SK-N-SH (cell line): ENCODE data around the gene LIN52. TPM values are rescaled to one million over a fixed set of nuclear protein-coding genes. Genes with fewer than 3 reads are reported as not detected.

Source experiments
- CTCF ChIA-PET: fragments of 300-600, 350-600 bp; formaldehyde crosslinking; extraction: SDS; loops from one replicate; lab custom pipeline; 2021; lab: Yijun Ruan, JAX
- POLR2A ChIA-PET: fragments of 350-600 bp; sonication (Branson Sonifier 250); formaldehyde crosslinking; extraction: SDS; loops from one replicate; lab custom pipeline; 2020; ENCODE audit warnings: antibody characterized with exemption, inconsistent platforms; lab: Yijun Ruan, JAX
- DNase-seq: peaks from one replicate; pipeline ENCODE4 v3.0.0; 2012
- H2AFZ ChIP-seq: fragments of 200-600 bp; sonication (generic); 2 replicates; pipeline ENCODE4 v1.8.1; 2016; ENCODE audit warnings: antibody characterized with exemption, mild to moderate bottlenecking, low read depth
- H3F3A ChIP-seq: fragments of 200-600 bp; sonication (generic); replicated peaks from 2 replicates; pipeline ENCODE3; 2016; ENCODE audit warnings: antibody characterized with exemption, mild to moderate bottlenecking; ENCODE audit not compliant: insufficient read depth
- H3K27ac ChIP-seq, 2 experiments: fragments of 200-500 bp in 1 of 2; fragments of 200-600 bp in 1 of 2; sonication (Bioruptor generic) in 1 of 2; sonication (generic), shearing (Covaris generic) in 1 of 2; 2 replicates each; pipeline versions ENCODE4 v1.5.1 to v1.6.1; 2014 to 2016; ENCODE audit warnings: low read depth in 2 of 2, inconsistent platforms in 1 of 2, low read length in 1 of 2, mild to moderate bottlenecking in 1 of 2, mixed read lengths in 1 of 2
- H3K27me3 ChIP-seq: fragments of 200-600 bp; sonication (generic), shearing (Covaris generic); 2 replicates; pipeline ENCODE4 v1.6.1; 2016; ENCODE audit warnings: mixed run types; ENCODE audit not compliant: insufficient read depth
- H3K36me3 ChIP-seq, 2 experiments: fragments of 200-500 bp in 1 of 2; fragments of 200-600 bp in 1 of 2; sonication (Bioruptor generic) in 1 of 2; sonication (generic) in 1 of 2; replicated peaks in 1 of 2; 2 replicates each; pipeline versions ENCODE3 to v1.5.1; 2014 to 2016; ENCODE audit warnings: low read length in 1 of 2, mild to moderate bottlenecking in 1 of 2; ENCODE audit not compliant: insufficient read depth in 2 of 2, control insufficient read depth in 1 of 2
- H3K4me1 ChIP-seq, 2 experiments: fragments of 200-500 bp in 1 of 2; fragments of 200-600 bp in 1 of 2; sonication (Bioruptor generic) in 1 of 2; sonication (generic), shearing (Covaris generic) in 1 of 2; 2 replicates each; pipeline versions ENCODE4 v1.5.1 to v1.6.1; 2014 to 2016; ENCODE audit warnings: low read depth in 1 of 2, low read length in 1 of 2, mixed run types in 1 of 2; ENCODE audit not compliant: insufficient read depth in 2 of 2, control insufficient read depth in 1 of 2
- H3K4me2 ChIP-seq: fragments of 200-600 bp; sonication (generic), shearing (Covaris generic); 2 replicates; pipeline ENCODE4 v1.6.1; 2017; ENCODE audit warnings: mixed run types
- H3K4me3 ChIP-seq, 2 experiments: fragments of 200-500 bp in 1 of 2; fragments of 200-600 bp in 1 of 2; sonication (Bioruptor generic) in 1 of 2; sonication (generic), shearing (Covaris generic) in 1 of 2; 2 replicates each; pipeline versions ENCODE4 v1.5.1 to v1.8.1; 2014 to 2016; ENCODE audit warnings: low read depth in 2 of 2, inconsistent platforms in 1 of 2, low read length in 1 of 2, mild to moderate bottlenecking in 1 of 2, mixed read lengths in 1 of 2, moderate library complexity in 1 of 2
- H3K79me2 ChIP-seq: fragments of 200-600 bp; sonication (generic); 2 replicates; pipeline ENCODE4 v1.8.1; 2017; ENCODE audit warnings: mild to moderate bottlenecking; ENCODE audit not compliant: insufficient read depth
- H3K9ac ChIP-seq: fragments of 200-600 bp; sonication (generic); 2 replicates; pipeline ENCODE4 v1.6.1; 2017; ENCODE audit warnings: mixed run types
- H3K9me2 ChIP-seq: fragments of 200-600 bp; sonication (generic); 2 replicates; pipeline ENCODE4 v1.6.1; 2017; ENCODE audit warnings: mixed run types
- H3K9me3 ChIP-seq: fragments of 200-600 bp; sonication (generic); 2 replicates; pipeline ENCODE4 v1.6.1; 2017; ENCODE audit warnings: mixed run types, mild to moderate bottlenecking, moderate library complexity
- H4K20me1 ChIP-seq: fragments of 200-600 bp; sonication (generic); 2 replicates; pipeline ENCODE4 v1.6.1; 2017; ENCODE audit warnings: mild to moderate bottlenecking, mixed run types; ENCODE audit not compliant: insufficient read depth
- CHD2 ChIP-seq: fragments of 150-350 bp; IDR thresholded peaks from 2 replicates; pipeline ENCODE4 v1.6.1; 2018; ENCODE audit warnings: low read length; ENCODE audit not compliant: partially characterized antibody
- CTCF ChIP-seq: fragments of 200-600 bp; sonication (generic); IDR thresholded peaks from 2 replicates; pipeline ENCODE4 v1.6.1; 2017; ENCODE audit warnings: antibody characterized with exemption, mild to moderate bottlenecking, moderate library complexity
- ELF1 ChIP-seq: IDR thresholded peaks from 2 replicates; pipeline ENCODE4 v1.4.0; 2012
- GABPA ChIP-seq: IDR thresholded peaks from 2 replicates; pipeline ENCODE4 v1.4.0; 2012; ENCODE audit warnings: low read depth, mild to moderate bottlenecking
- GATA2 ChIP-seq: sonication (generic); formaldehyde crosslinking; IDR thresholded peaks from 2 replicates; pipeline ENCODE4 v1.5.0; 2020; ENCODE audit warnings: mild to moderate bottlenecking, missing genetic modification reagents
- IRF3 ChIP-seq: fragments of 150-350 bp; IDR thresholded peaks from 2 replicates; pipeline ENCODE4 v1.6.1; 2016; ENCODE audit warnings: mild to moderate bottlenecking, low read depth, low read length
- JUND ChIP-seq: IDR thresholded peaks from 2 replicates; pipeline ENCODE4 v1.4.0; 2012
- MEF2A ChIP-seq: IDR thresholded peaks from 2 replicates; pipeline ENCODE4 v1.4.0; 2012; ENCODE audit warnings: low read depth, borderline replicate concordance
- MXI1 ChIP-seq: IDR thresholded peaks from 2 replicates; pipeline ENCODE4 v1.6.1; 2012; ENCODE audit warnings: mild to moderate bottlenecking, low read depth, low read length, improper control_type of control experiment
- NRF1 ChIP-seq: IDR thresholded peaks from 2 replicates; pipeline ENCODE4 v1.6.1; 2012; ENCODE audit warnings: low read depth, mild to moderate bottlenecking, low read length
- POLR2AphosphoS5 ChIP-seq: IDR thresholded peaks from 2 replicates; pipeline ENCODE4 v1.6.1; 2012; ENCODE audit warnings: low read depth, low read length
- RAD21 ChIP-seq: IDR thresholded peaks from 2 replicates; pipeline ENCODE4 v1.6.1; 2012; ENCODE audit warnings: mild to moderate bottlenecking, low read length
- RCOR1 ChIP-seq: fragments of 150-350 bp; IDR thresholded peaks from 2 replicates; pipeline ENCODE4 v1.6.1; 2017; ENCODE audit warnings: antibody characterized with exemption, low read length
- RFX5 ChIP-seq: IDR thresholded peaks from 2 replicates; pipeline ENCODE4 v1.6.1; 2012; ENCODE audit warnings: mild to moderate bottlenecking, improper control_type of control experiment, low read length
- RXRA ChIP-seq: IDR thresholded peaks from 2 replicates; pipeline ENCODE4 v1.4.0; 2012; ENCODE audit warnings: low read depth, mild to moderate bottlenecking, borderline replicate concordance
- SIN3A ChIP-seq: IDR thresholded peaks from 2 replicates; pipeline ENCODE4 v1.6.1; 2012; ENCODE audit warnings: low read depth, mild to moderate bottlenecking, low read length, moderate library complexity, borderline replicate concordance
- SMC3 ChIP-seq: IDR thresholded peaks from 2 replicates; pipeline ENCODE4 v1.6.1; 2012; ENCODE audit warnings: low read depth, low read length, improper control_type of control experiment
- TAF1 ChIP-seq: IDR thresholded peaks from 2 replicates; pipeline ENCODE4 v1.6.1; 2012; ENCODE audit warnings: low read depth, mild to moderate bottlenecking, low read length, moderate library complexity, borderline replicate concordance
- USF1 ChIP-seq: IDR thresholded peaks from 2 replicates; pipeline ENCODE4 v1.4.0; 2012; ENCODE audit warnings: low read depth, borderline replicate concordance
- USF2 ChIP-seq: fragments of 150-350 bp; IDR thresholded peaks from 2 replicates; pipeline ENCODE4 v1.6.1; 2017; ENCODE audit warnings: antibody characterized with exemption, low read length, low read depth, borderline replicate concordance
- YY1 ChIP-seq: IDR thresholded peaks from 2 replicates; pipeline ENCODE4 v1.4.0; 2012; ENCODE audit warnings: low read depth, mild to moderate bottlenecking
- WGBS: methylation state at CpG from one replicate; pipeline ENCODE4 v1.1.6; 2017; ENCODE audit warnings: low lambda C conversion rate; 5-methylcytosine and 5-hydroxymethylcytosine counted together
- polyA plus RNA-seq, 3 experiments: library from polyadenylated mRNA; depleted of rRNA; stranded (reverse); fragments of >200 nt; gene quantifications; 2 replicates each; pipeline ENCODE4 v1.2.3, GENCODE V29; 2012
- TF ChIP-seq, protein P1 (sequence below): IDR thresholded peaks from 2 replicates; pipeline ENCODE4 v1.4.0; 2012; ENCODE audit warnings: low read depth
- TF ChIP-seq, protein P2 (sequence below): IDR thresholded peaks from 2 replicates; pipeline ENCODE4 v1.4.0; 2012; ENCODE audit warnings: low read depth, borderline replicate concordance

LIN52 gene
- polyA plus RNA-seq, 1 of the 3 experiments (the other 2 are of a cell fraction): 4.9 TPM

DNA sequence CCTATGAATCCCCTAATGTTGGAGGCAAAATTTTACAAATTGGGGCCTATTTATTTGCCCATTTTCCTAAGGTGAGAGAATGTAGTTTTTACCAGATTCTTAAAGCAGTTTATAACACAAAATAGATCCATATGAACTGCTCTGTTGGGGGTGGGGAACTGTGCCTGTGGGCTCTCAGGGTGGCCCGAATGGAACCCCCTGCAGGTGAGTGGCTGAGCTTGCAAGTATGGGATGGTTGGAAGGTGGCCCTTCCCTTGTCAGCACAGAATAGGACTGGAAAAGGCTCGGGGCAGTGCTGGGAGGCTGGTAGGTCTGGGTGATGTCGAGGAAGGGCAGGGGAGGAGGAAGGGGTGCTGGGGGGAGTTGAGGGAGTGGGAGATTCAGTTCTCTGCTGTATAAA, 159.4 kb downstream of the LIN52 start (continued):
- TF ChIP-seq USF1 (no peak), ELF1 (no peak), MXI1 (no peak), POLR2AphosphoS5 (no peak), IRF3 (no peak), NRF1 (no peak), SMC3 (no peak), GATA2 (CRISPR knock-in tag) (no peak), SIN3A (no peak)
- TF ChIP-seq, protein P1, sequence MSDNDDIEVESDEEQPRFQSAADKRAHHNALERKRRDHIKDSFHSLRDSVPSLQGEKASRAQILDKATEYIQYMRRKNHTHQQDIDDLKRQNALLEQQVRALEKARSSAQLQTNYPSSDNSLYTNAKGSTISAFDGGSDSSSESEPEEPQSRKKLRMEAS: no peak
- TF ChIP-seq, all 33 proteins: peak for 0

- Histone ChIP-seq H3K4me3 (no peak overlapping the region), H3K27me3 (peaks cover 76% of the 10 kb centered on the region), H3K36me3 (no peaks in the 10 kb centered on the region), H2AFZ (no peak overlapping the region), H3F3A (no peaks in the 10 kb centered on the region), H3K79me2 (no peaks in the 10 kb centered on the region), H3K4me1 (no peaks in the 10 kb centered on the region; a peak in 1 of 4 replicates), H4K20me1 (peaks cover 12% of the 10 kb centered on the region), H3K9me2 (no peaks in the 10 kb centered on the region), H3K27ac (no peak overlapping the region), H3K9ac (no peak overlapping the region), H3K9me3 (no peaks in the 10 kb centered on the region), H3K4me2 (no peak overlapping the region)
- WGBS: 22% methylated on average over 7 of the region's 7 CpGs
- ChIA-PET POLR2A (no interaction called here), CTCF (interaction anchor here (0.9 to 4.0 kb wide), 6 partner anchors 10 to 134 kb away, joined by 3 to 28 read pairs (median 3); no protein-coding TSS in a partner anchor)
- DNase-seq: no peak
- TF ChIP-seq JUND (no peak), GATA2 (CRISPR knock-in tag) (no peak), YY1 (no peak), NRF1 (no peak), RCOR1 (no peak), CTCF (no peak), GABPA (no peak), SMC3 (no peak), TAF1 (no peak), USF2 (no peak), RAD21 (no peak), CHD2 (no peak), MEF2A (no peak), RXRA (no peak), RFX5 (no peak), MXI1 (no peak)
- TF ChIP-seq, protein P2, sequence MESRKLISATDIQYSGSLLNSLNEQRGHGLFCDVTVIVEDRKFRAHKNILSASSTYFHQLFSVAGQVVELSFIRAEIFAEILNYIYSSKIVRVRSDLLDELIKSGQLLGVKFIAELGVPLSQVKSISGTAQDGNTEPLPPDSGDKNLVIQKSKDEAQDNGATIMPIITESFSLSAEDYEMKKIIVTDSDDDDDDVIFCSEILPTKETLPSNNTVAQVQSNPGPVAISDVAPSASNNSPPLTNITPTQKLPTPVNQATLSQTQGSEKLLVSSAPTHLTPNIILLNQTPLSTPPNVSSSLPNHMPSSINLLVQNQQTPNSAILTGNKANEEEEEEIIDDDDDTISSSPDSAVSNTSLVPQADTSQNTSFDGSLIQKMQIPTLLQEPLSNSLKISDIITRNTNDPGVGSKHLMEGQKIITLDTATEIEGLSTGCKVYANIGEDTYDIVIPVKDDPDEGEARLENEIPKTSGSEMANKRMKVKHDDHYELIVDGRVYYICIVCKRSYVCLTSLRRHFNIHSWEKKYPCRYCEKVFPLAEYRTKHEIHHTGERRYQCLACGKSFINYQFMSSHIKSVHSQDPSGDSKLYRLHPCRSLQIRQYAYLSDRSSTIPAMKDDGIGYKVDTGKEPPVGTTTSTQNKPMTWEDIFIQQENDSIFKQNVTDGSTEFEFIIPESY: no peak
Observed at GRCh38 chr14:74245292-74245691, 160.5 kb downstream of the LIN52 start.
